GM19240 (cell line): ENCODE data around the gene VRTN.
"Not testable (repeated sequence)": the region's sequence is repeated elsewhere in the genome, so short reads cannot be mapped to it uniquely, and the experiment has no call there.

ENCODE experiments used
- DNase-seq: peaks from one replicate; pipeline ENCODE4 v3.0.0; 2011; ENCODE audit warnings: low spot score; ENCODE audit not compliant: insufficient read length

Gene VRTN

GRCh38 chr14:74348241-74348734 is at the start of gene VRTN:
VRTN (plus strand) TSS chr14:74348471; CDS start chr14:74356784, 8,313 bp downstream.
- no peak for DNase-seq

- DNase-seq = no peak
Measured at GRCh38 chr14:74299061-74299545, 49.2 kb upstream of the VRTN start.

- no peak for DNase-seq
Measured at GRCh38 chr14:74301594-74302151, 46.6 kb upstream of the VRTN start.

- peak; percentile 23 for DNase-seq
Measured at GRCh38 chr14:74302152-74302628, 46.1 kb upstream of the VRTN start.

- peak; percentile 81 for DNase-seq
Measured at GRCh38 chr14:74302634-74303569, 45.4 kb upstream of the VRTN start, which contains the start of gene ABCD4. ABCD4 (minus strand) TSS chr14:74302934; CDS start chr14:74302912, 22 bp downstream.

GRCh38 chr14:74308695-74309094 is 39.6 kb upstream of the VRTN start:
- DNase-seq = no peak

GRCh38 chr14:74309125-74310022 is 38.9 kb upstream of the VRTN start:
- no peak for DNase-seq

- no peak for DNase-seq
Measured at GRCh38 chr14:74312161-74312560, 36.1 kb upstream of the VRTN start.

GRCh38 chr14:74313601-74314000 is 34.7 kb upstream of the VRTN start:
- DNase-seq = no peak

GRCh38 chr14:74314576-74314975 is 33.7 kb upstream of the VRTN start:
- no peak for DNase-seq

GRCh38 chr14:74324931-74325361 is 23.3 kb upstream of the VRTN start:
- peak; percentile 23 for DNase-seq

GRCh38 chr14:74325446-74325845 is 22.8 kb upstream of the VRTN start:
- no peak for DNase-seq

GRCh38 chr14:74326369-74327152 is 21.7 kb upstream of the VRTN start:
- no peak for DNase-seq

- DNase-seq = not testable (repeated sequence)
Measured at GRCh38 chr14:74329950-74330552, 18.2 kb upstream of the VRTN start.

- no peak for DNase-seq
Measured at GRCh38 chr14:74333909-74334308, 14.4 kb upstream of the VRTN start.

GRCh38 chr14:74346341-74346740 is 1.9 kb upstream of the VRTN start:
- DNase-seq = no peak

- no peak for DNase-seq
Measured at GRCh38 chr14:74347097-74347794, 1.0 kb upstream of the VRTN start.

- no peak for DNase-seq
Measured at GRCh38 chr14:74347795-74348100, 523 bp upstream of the VRTN start.

- DNase-seq = no peak
Measured at GRCh38 chr14:74348735-74349463, 628 bp downstream of the VRTN start.
